ENCODE results near the gene BBS12.

DNA sequence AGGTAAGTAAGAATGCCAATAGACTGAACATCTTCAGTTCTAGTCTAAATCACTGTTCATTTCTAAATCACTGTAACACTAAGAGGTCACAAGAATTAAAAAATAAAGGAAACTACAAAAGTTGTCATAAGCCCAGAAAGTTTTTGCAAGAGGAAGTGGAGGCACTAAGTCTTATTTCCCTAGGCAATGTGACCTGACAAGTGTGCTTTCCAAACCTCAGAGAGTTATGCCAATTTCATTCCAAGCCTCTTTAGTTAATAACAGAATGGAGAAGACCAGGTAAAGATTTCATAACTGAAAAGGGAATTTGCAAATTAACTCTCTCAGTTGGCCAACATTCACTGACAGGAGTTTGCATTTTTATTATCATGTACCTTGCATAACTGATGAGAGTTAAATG, 40.5 kb downstream of the BBS12 start:
- TF ChIP-seq, protein P1, sequence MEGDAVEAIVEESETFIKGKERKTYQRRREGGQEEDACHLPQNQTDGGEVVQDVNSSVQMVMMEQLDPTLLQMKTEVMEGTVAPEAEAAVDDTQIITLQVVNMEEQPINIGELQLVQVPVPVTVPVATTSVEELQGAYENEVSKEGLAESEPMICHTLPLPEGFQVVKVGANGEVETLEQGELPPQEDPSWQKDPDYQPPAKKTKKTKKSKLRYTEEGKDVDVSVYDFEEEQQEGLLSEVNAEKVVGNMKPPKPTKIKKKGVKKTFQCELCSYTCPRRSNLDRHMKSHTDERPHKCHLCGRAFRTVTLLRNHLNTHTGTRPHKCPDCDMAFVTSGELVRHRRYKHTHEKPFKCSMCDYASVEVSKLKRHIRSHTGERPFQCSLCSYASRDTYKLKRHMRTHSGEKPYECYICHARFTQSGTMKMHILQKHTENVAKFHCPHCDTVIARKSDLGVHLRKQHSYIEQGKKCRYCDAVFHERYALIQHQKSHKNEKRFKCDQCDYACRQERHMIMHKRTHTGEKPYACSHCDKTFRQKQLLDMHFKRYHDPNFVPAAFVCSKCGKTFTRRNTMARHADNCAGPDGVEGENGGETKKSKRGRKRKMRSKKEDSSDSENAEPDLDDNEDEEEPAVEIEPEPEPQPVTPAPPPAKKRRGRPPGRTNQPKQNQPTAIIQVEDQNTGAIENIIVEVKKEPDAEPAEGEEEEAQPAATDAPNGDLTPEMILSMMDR (IDR thresholded peaks at IDR 0.05): no peak
- TF ChIP-seq POLR2A (IDR thresholded peaks at IDR 0.05): no peak

Measured in heart left ventricle (tissue), 13 donors.